Stimulated activated naive CD8-positive, alpha-beta T cell treated with anti-CD3 and anti-CD28 coated beads, Interleukin-15, amount 100 ng/mL, for 72 hours (primary cell): ENCODE results near the gene ERAP2.
"Not testable (repeated sequence)": the region's sequence is repeated elsewhere in the genome, so short reads cannot be mapped to it uniquely, and the experiment has no call there.

ENCODE experiments used
- ATAC-seq: fragments of 150-1000 bp; cut with Tn5 transposase; 2 replicates; pipeline ENCODE4 v1.10.0; 2021; ENCODE audit warnings: mild to moderate bottlenecking, moderate library complexity
- DNase-seq, 2 donors: peaks; one replicate each; pipeline ENCODE4 v3.0.0; 2021 to 2022
- H3K27ac Mint-ChIP-seq, 2 donors: one replicate each; pipeline ENCODE4 v1.8.0; 2022; ENCODE audit warnings: mild to moderate bottlenecking in 2 of 2, mixed read lengths in 2 of 2, moderate library complexity in 2 of 2
- H3K27me3 Mint-ChIP-seq: one replicate; pipeline ENCODE4 v1.8.0; 2022; ENCODE audit warnings: mixed read lengths
- H3K4me1 Mint-ChIP-seq: one replicate; pipeline ENCODE4 v1.8.0; 2022; ENCODE audit warnings: mild to moderate bottlenecking, mixed read lengths
- H3K4me3 Mint-ChIP-seq, 2 donors: one replicate each; pipeline ENCODE4 v1.8.0; 2022; ENCODE audit warnings: mild to moderate bottlenecking in 2 of 2, mixed read lengths in 2 of 2, moderate library complexity in 1 of 2
- H3K9me3 Mint-ChIP-seq, 2 donors: one replicate each; pipeline ENCODE4 v1.8.0; 2022; ENCODE audit warnings: mixed read lengths in 2 of 2

Gene ERAP2

GRCh38 chr5:96874631-96875030 lies 1.7 kb upstream of the ERAP2 start:
- H3K4me3 Mint-ChIP-seq = peak overlapping the region; percentile 36 to 91

GRCh38 chr5:96875791-96876291 lies 459 bp upstream of the ERAP2 start:
- DNase-seq = no peak
- Mint-ChIP-seq H3K27me3 (no peaks in the 10 kb centered on the region), H3K27ac (peak overlapping the region; percentile 94 to 97), H3K4me1 (peaks cover 64% of the 10 kb centered on the region), H3K4me3 (peak overlapping the region; percentile 85 to 91), H3K9me3 (no peaks in the 10 kb centered on the region)
- ATAC-seq = peak; percentile 74

More at GRCh38 chr5:96874631-96875030, 1.7 kb upstream of the ERAP2 start:
- Mint-ChIP-seq H3K9me3 (no peaks in the 10 kb centered on the region), H3K4me1 (peaks cover 64% of the 10 kb centered on the region), H3K27me3 (no peaks in the 10 kb centered on the region), H3K27ac (no peak overlapping the region)
- DNase-seq = no peak
- no peak for ATAC-seq

- H3K27me3 Mint-ChIP-seq, H3K9me3 Mint-ChIP-seq, DNase-seq, ATAC-seq: not testable (repeated sequence)
- peak overlapping the region; percentile 85 to 91 for H3K4me3 Mint-ChIP-seq
- H3K27ac Mint-ChIP-seq = peak overlapping the region; percentile 86 to 93
- peaks cover 64% of the 10 kb centered on the region for H3K4me1 Mint-ChIP-seq
Observed at GRCh38 chr5:96876977-96877469, 723 bp downstream of the ERAP2 start.

- Mint-ChIP-seq H3K27ac (no peak overlapping the region), H3K27me3 (no peaks in the 10 kb centered on the region), H3K4me3 (peak overlapping the region; percentile 49 to 78), H3K4me1 (peaks cover 68% of the 10 kb centered on the region), H3K9me3 (no peaks in the 10 kb centered on the region)
- DNase-seq (no peak), ATAC-seq (no peak)
Observed at GRCh38 chr5:96879665-96880064, 3.4 kb downstream of the ERAP2 start.

- Mint-ChIP-seq H3K4me3 (peak overlapping the region; percentile 49 to 78), H3K27me3 (no peaks in the 10 kb centered on the region), H3K27ac (peak overlapping the region; percentile 4 to 16), H3K9me3 (no peaks in the 10 kb centered on the region), H3K4me1 (peaks cover 68% of the 10 kb centered on the region)
- DNase-seq (no peak), ATAC-seq (no peak)
Observed at GRCh38 chr5:96880444-96881164, 4.3 kb downstream of the ERAP2 start.

GRCh38 chr5:96881511-96882115 lies 5.3 kb downstream of the ERAP2 start:
- H3K4me3 Mint-ChIP-seq = peak overlapping the region; percentile 49 to 78
- H3K9me3 Mint-ChIP-seq = no peaks in the 10 kb centered on the region
- ATAC-seq = peak; percentile 62

GRCh38 chr5:96883871-96884270 lies 7.6 kb downstream of the ERAP2 start:
- ATAC-seq = no peak
- Mint-ChIP-seq H3K4me1 (peaks cover 73% of the 10 kb centered on the region), H3K27me3 (no peaks in the 10 kb centered on the region), H3K4me3 (peak overlapping the region; percentile 23 to 62), H3K27ac (peak overlapping the region in 1 of 2 donors; percentile 90), H3K9me3 (no peaks in the 10 kb centered on the region)
- DNase-seq = no peak

More at GRCh38 chr5:96881511-96882115, 5.3 kb downstream of the ERAP2 start:
- peak overlapping the region in 1 of 2 donors; percentile 94 for H3K27ac Mint-ChIP-seq
- DNase-seq = no peak
- H3K4me1 Mint-ChIP-seq = peaks cover 73% of the 10 kb centered on the region
- no peaks in the 10 kb centered on the region for H3K27me3 Mint-ChIP-seq

GRCh38 chr5:96884995-96885394 lies 8.7 kb downstream of the ERAP2 start:
- Mint-ChIP-seq H3K4me3 (peak overlapping the region; percentile 53 to 66), H3K27me3 (no peaks in the 10 kb centered on the region), H3K4me1 (peaks cover 66% of the 10 kb centered on the region), H3K9me3 (no peaks in the 10 kb centered on the region), H3K27ac (peak overlapping the region; percentile 65 to 84)
- DNase-seq (no peak), ATAC-seq (no peak)

GRCh38 chr5:96885518-96886338 lies 9.4 kb downstream of the ERAP2 start:
- DNase-seq (no peak), ATAC-seq (peak; percentile 90)
- H3K4me1 Mint-ChIP-seq = peaks cover 58% of the 10 kb centered on the region
- no peaks in the 10 kb centered on the region for H3K27me3 Mint-ChIP-seq
- peak overlapping the region; percentile 43 to 84 for H3K27ac Mint-ChIP-seq
- H3K4me3 Mint-ChIP-seq = peak overlapping the region; percentile 53 to 66
- H3K9me3 Mint-ChIP-seq = no peaks in the 10 kb centered on the region

GRCh38 chr5:96893342-96893741 lies 17.0 kb downstream of the ERAP2 start:
- H3K9me3 Mint-ChIP-seq = no peaks in the 10 kb centered on the region
- H3K27me3 Mint-ChIP-seq = no peaks in the 10 kb centered on the region
- peaks cover 54% of the 10 kb centered on the region for H3K4me1 Mint-ChIP-seq
- H3K4me3 Mint-ChIP-seq = peak overlapping the region in 1 of 2 donors; percentile 54
- peak overlapping the region in 1 of 2 donors; percentile 91 for H3K27ac Mint-ChIP-seq
- DNase-seq (peak in 1 of 2 donors; percentile 55), ATAC-seq (peak; percentile 91)

GRCh38 chr5:96896276-96896675 lies 20.0 kb downstream of the ERAP2 start:
- no peak for DNase-seq
- no peaks in the 10 kb centered on the region for H3K9me3 Mint-ChIP-seq
- ATAC-seq = peak; percentile 75
- H3K4me1 Mint-ChIP-seq = peaks cover 65% of the 10 kb centered on the region
- H3K27me3 Mint-ChIP-seq = no peaks in the 10 kb centered on the region
- H3K27ac Mint-ChIP-seq = peak overlapping the region; percentile 94 to 96
- peak overlapping the region; percentile 82 to 90 for H3K4me3 Mint-ChIP-seq

GRCh38 chr5:96896806-96897205 lies 20.5 kb downstream of the ERAP2 start:
- H3K4me3 Mint-ChIP-seq = peak overlapping the region; percentile 82 to 90
- H3K4me1 Mint-ChIP-seq = peaks cover 70% of the 10 kb centered on the region
- no peaks in the 10 kb centered on the region for H3K9me3 Mint-ChIP-seq
- no peak for DNase-seq
- peak overlapping the region; percentile 94 to 96 for H3K27ac Mint-ChIP-seq
- ATAC-seq = peak; percentile 73
- H3K27me3 Mint-ChIP-seq = no peaks in the 10 kb centered on the region

- peaks cover 28% of the 10 kb centered on the region for H3K4me1 Mint-ChIP-seq
- no peak for DNase-seq
- H3K9me3 Mint-ChIP-seq = no peaks in the 10 kb centered on the region
- no peak for ATAC-seq
- no peaks in the 10 kb centered on the region for H3K27me3 Mint-ChIP-seq
- H3K27ac Mint-ChIP-seq = no peak overlapping the region
- peak overlapping the region in 1 of 2 donors; percentile 26 for H3K4me3 Mint-ChIP-seq
Observed at GRCh38 chr5:96901384-96901783, 25.1 kb downstream of the ERAP2 start.

- H3K27me3 Mint-ChIP-seq = no peaks in the 10 kb centered on the region
Observed at GRCh38 chr5:96901841-96902240, 25.5 kb downstream of the ERAP2 start.

GRCh38 chr5:96902876-96903275 lies 26.6 kb downstream of the ERAP2 start:
- no peak for ATAC-seq
- Mint-ChIP-seq H3K4me1 (peaks cover 17% of the 10 kb centered on the region), H3K27ac (no peak overlapping the region), H3K4me3 (no peak overlapping the region), H3K9me3 (no peaks in the 10 kb centered on the region), H3K27me3 (no peaks in the 10 kb centered on the region)
- no peak for DNase-seq

More at GRCh38 chr5:96901841-96902240, 25.5 kb downstream of the ERAP2 start:
- DNase-seq (no peak), ATAC-seq (no peak)
- Mint-ChIP-seq H3K4me3 (no peak overlapping the region), H3K4me1 (peaks cover 24% of the 10 kb centered on the region), H3K27ac (no peak overlapping the region), H3K9me3 (no peaks in the 10 kb centered on the region)
